ENCODE measurements around the gene ALCAM. TPM values are rescaled to one million over a fixed set of nuclear protein-coding genes. Genes with fewer than 3 reads are reported as not detected.

Gene ALCAM
- total and polyA plus RNA-seq, 2 of the 8 experiments (the other 6 are each of a cell fraction or from before 2014, with no cell fraction given): 10.8 to 33.0 TPM

DNA sequence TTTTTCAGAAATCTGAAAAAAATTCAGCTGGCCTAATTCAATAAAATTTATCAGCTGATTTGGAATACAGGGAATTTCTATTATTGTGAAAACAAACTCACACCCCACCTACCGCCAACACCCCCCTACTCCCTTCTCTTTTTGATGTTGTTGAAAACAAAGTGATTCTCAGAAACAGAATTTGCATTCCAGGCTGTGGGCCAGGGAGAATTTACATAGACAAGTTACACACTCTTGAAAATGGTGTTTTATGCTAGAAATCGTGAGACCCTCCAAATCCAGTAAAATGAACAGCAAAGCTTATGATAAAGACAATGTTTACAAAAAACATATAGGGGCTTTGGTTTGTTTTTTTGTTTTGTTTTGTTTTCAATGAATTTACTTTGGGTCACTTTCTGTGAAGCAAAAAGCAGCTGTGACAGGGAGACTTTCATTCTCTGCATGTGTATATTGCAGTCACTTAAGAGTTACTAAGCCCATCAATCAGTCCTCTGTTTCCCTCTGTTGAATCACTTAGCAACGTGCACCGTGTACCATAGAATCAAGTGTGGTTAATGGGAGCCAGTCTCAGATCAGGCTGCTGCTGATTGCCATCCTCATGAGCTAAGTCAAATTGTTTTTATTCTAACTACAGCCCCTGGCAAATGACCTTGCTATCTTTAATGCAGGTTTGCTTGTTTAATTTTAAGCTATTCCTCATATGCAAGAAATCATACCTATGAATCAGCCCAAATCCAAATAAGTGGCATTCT lies 159.8 kb downstream of the ALCAM start:
- CTCF ChIA-PET (ENCODE audit: partially characterized antibody): interaction anchor here (0.7 to 4.2 kb wide), 4 partner anchors 8 to 486 kb away, joined by 3 to 29 read pairs (median 6); no protein-coding TSS in a partner anchor

More for the DNA sequence above, 159.8 kb downstream of the ALCAM start:
- TF ChIP-seq CHD1 (IDR thresholded peaks at IDR 0.05; ENCODE audit: low read depth, low read length) (no peak), RAD21 (IDR thresholded peaks at IDR 0.05 in 1 of 2, conservative IDR thresholded peaks at IDR 0.05 in 1 of 2; ENCODE audit: low read depth in 2 of 2, low read length in 2 of 2) (0 out of 4 replicates have a peak, but pooled peaks of 1 of the 2 experiments have one; percentile 5)
- FAIRE-seq (no peak), DNase-seq (ENCODE audit: low read depth in 1 of 2, low spot score in 2 of 2) (no peak)
- no peak overlapping the region for H3K23ac ChIP-seq (ENCODE audit: insufficient read length)
- no peak overlapping the region for H2BK20ac ChIP-seq (ENCODE audit: low read length)
- H3K79me2 ChIP-seq (ENCODE audit: control insufficient read depth in 1 of 2, insufficient read depth in 2 of 2, low read length in 2 of 2): no peaks in the 10 kb centered on the region
- no peak overlapping the region for H4K8ac ChIP-seq (ENCODE audit: extremely low read depth, insufficient read depth, low read length)
- no peak overlapping the region for H2BK15ac ChIP-seq (ENCODE audit: low read length)
- no peak overlapping the region for H2AFZ ChIP-seq (ENCODE audit: low read length)
- H3K79me1 ChIP-seq (ENCODE audit: low read depth, low read length): no peaks in the 10 kb centered on the region; the same call in 1 of the 2 replicates
- H3K56ac ChIP-seq (replicated peaks; ENCODE audit: insufficient read length, low read depth, low read length): no peak overlapping the region
- H4K5ac ChIP-seq (ENCODE audit: insufficient read length, low read depth, low read length): no peak overlapping the region
- H4K91ac ChIP-seq (replicated peaks; ENCODE audit: insufficient read length, low read length): no peak overlapping the region
- peaks cover 0 to 6% (median 2%) of the 10 kb centered on the region in 4 experiments; a peak in 3 of 8 replicates for H3K36me3 ChIP-seq (ENCODE audit: control insufficient read depth in 2 of 4, insufficient read depth in 4 of 4, low read length in 3 of 4)
- no peak overlapping the region for H2BK12ac ChIP-seq (ENCODE audit: low read depth, low read length)
- H3K9ac ChIP-seq (replicated peaks in 1 of 4; ENCODE audit: extremely low read depth in 1 of 4, low read depth in 3 of 4, low read length in 3 of 4): no peak overlapping the region
- no peak overlapping the region for H3K4me3 ChIP-seq (ENCODE audit: extremely low read depth in 1 of 4, insufficient read depth in 2 of 4, low read depth in 3 of 4, low read length in 4 of 4)
- no peak overlapping the region for H2AK5ac ChIP-seq (ENCODE audit: low read depth, low read length)
- no peak overlapping the region for H2BK120ac ChIP-seq (replicated peaks; ENCODE audit: low read depth, low read length)
- no peaks in the 10 kb centered on the region for H3K4me1 ChIP-seq (replicated peaks in 1 of 4; ENCODE audit: control insufficient read depth in 3 of 4, insufficient read depth in 4 of 4, low read length in 3 of 4)
- no peaks in the 10 kb centered on the region for H3K27me3 ChIP-seq (replicated peaks in 1 of 4; ENCODE audit: control insufficient read depth in 3 of 4, extremely low read depth in 1 of 4, insufficient read depth in 3 of 4, low read length in 3 of 4)
- H3K4ac ChIP-seq (replicated peaks; ENCODE audit: insufficient read length, low read depth, low read length): no peak overlapping the region
- no peak overlapping the region for H3K27ac ChIP-seq (ENCODE audit: low read depth, low read length)
- no peaks in the 10 kb centered on the region for H4K20me1 ChIP-seq (replicated peaks in 1 of 2; ENCODE audit: control insufficient read depth in 1 of 2, insufficient read depth in 2 of 2, low read length in 2 of 2)
- H2BK5ac ChIP-seq (ENCODE audit: low read depth, low read length): no peak overlapping the region
- H3K14ac ChIP-seq (ENCODE audit: insufficient read length): no peak overlapping the region
- H3K9me3 ChIP-seq (ENCODE audit: insufficient read depth in 2 of 2, low read depth in 1 of 2, low read length in 1 of 2): no peaks in the 10 kb centered on the region
- 88% methylated on average over 4 of the region's 4 CpGs; no CpG with 5 or more reads in 1 of the 2 experiments for WGBS, 2 experiments (ENCODE audit: extremely low coverage in 1 of 2, insufficient coverage in 1 of 2, insufficient read length in 1 of 2, insufficient replicate concordance in 2 of 2, low coverage in 1 of 2, low lambda C conversion rate in 2 of 2, missing lambda C conversion rate in 1 of 2)
- no peak overlapping the region for H3K18ac ChIP-seq (ENCODE audit: extremely low read depth, low read length)
- no peak overlapping the region for H3K4me2 ChIP-seq (ENCODE audit: insufficient read depth in 1 of 2, low read depth in 2 of 2, low read length in 2 of 2)
- no peaks in the 10 kb centered on the region for H3K23me2 ChIP-seq (ENCODE audit: low read depth, low read length)
- POLR2A ChIA-PET (ENCODE audit: partially characterized antibody): no interaction called here

Data from H1 (cell line).